Measurements from ENCODE around the gene CAMTA1.
A peak's percentile ranks its signal among the peaks of the same experiment; 100 is the strongest.

CAMTA1 gene

GRCh38 chr1:7278045-7278444 lies 492.8 kb downstream of the CAMTA1 start:
- DNase-seq (ENCODE audit: low read depth), result no peak
- no peak for TF ChIP-seq CTCF (conservative IDR thresholded peaks at IDR 0.05; ENCODE audit: control insufficient read depth, insufficient read depth, low read depth, low read length)
- H3K4me3 ChIP-seq (ENCODE audit: control insufficient read depth, low read depth, low read length), result no peak overlapping the region

GRCh38 chr1:7278827-7279765 lies 493.8 kb downstream of the CAMTA1 start:
- no peak for TF ChIP-seq CTCF (conservative IDR thresholded peaks at IDR 0.05; ENCODE audit: control insufficient read depth, insufficient read depth, low read depth, low read length)
- no peak for DNase-seq (ENCODE audit: low read depth)
- H3K4me3 ChIP-seq (ENCODE audit: control insufficient read depth, low read depth, low read length), result no peak overlapping the region

GRCh38 chr1:7279769-7280168 lies 494.5 kb downstream of the CAMTA1 start:
- TF ChIP-seq CTCF (conservative IDR thresholded peaks at IDR 0.05; ENCODE audit: control insufficient read depth, insufficient read depth, low read depth, low read length), result no peak
- H3K4me3 ChIP-seq (ENCODE audit: control insufficient read depth, low read depth, low read length), result no peak overlapping the region
- DNase-seq (ENCODE audit: low read depth), result no peak

GRCh38 chr1:7280347-7280960 lies 495.2 kb downstream of the CAMTA1 start:
- TF ChIP-seq CTCF (conservative IDR thresholded peaks at IDR 0.05; ENCODE audit: control insufficient read depth, insufficient read depth, low read depth, low read length), result no peak
- no peak for DNase-seq (ENCODE audit: low read depth)

GRCh38 chr1:7281821-7282220 lies 496.6 kb downstream of the CAMTA1 start:
- no peak for TF ChIP-seq CTCF (conservative IDR thresholded peaks at IDR 0.05; ENCODE audit: control insufficient read depth, insufficient read depth, low read depth, low read length)
- peak; percentile 96 for DNase-seq (ENCODE audit: low read depth)
- H3K4me3 ChIP-seq (ENCODE audit: control insufficient read depth, low read depth, low read length), result no peak overlapping the region

More at GRCh38 chr1:7280347-7280960, 495.2 kb downstream of the CAMTA1 start:
- H3K4me3 ChIP-seq (ENCODE audit: control insufficient read depth, low read depth, low read length), result no peak overlapping the region

GRCh38 chr1:7284839-7285435 lies 499.7 kb downstream of the CAMTA1 start:
- no peak overlapping the region for H3K4me3 ChIP-seq (ENCODE audit: control insufficient read depth, low read depth, low read length)
- TF ChIP-seq CTCF (conservative IDR thresholded peaks at IDR 0.05; ENCODE audit: control insufficient read depth, insufficient read depth, low read depth, low read length), result no peak
- DNase-seq (ENCODE audit: low read depth), result peak; percentile 50

All from fibroblast of mammary gland (primary cell).